Measurements from ENCODE around the gene ANKRD50. TPM values are rescaled to one million over a fixed set of nuclear protein-coding genes. Genes with fewer than 3 reads are reported as not detected.

Gene ANKRD50
- total RNA-seq, 2 experiments from 2014 or later = under 0.01 to 0.08 TPM

- no peaks in the 10 kb centered on the region for H3K79me2 ChIP-seq (ENCODE audit: insufficient read depth, low read depth, low read length)
- no peaks in the 10 kb centered on the region for H4K20me1 ChIP-seq (ENCODE audit: insufficient read depth, low read length)
- no peaks in the 10 kb centered on the region for H3K36me3 ChIP-seq (ENCODE audit: insufficient read depth, low read length)
- H3K9me3 ChIP-seq (ENCODE audit: low read length) = no peaks in the 10 kb centered on the region
- H3K4me3 ChIP-seq (ENCODE audit: low read depth, low read length, poor library complexity, severe bottlenecking) = no peak overlapping the region
- H3K9me2 ChIP-seq (ENCODE audit: insufficient read depth, low read length) = no peaks in the 10 kb centered on the region
- POLR2A ChIA-PET = interaction anchor here (0.6 kb wide), 1 partner anchor 1468 kb away, joined by 3 read pairs; no protein-coding TSS in a partner anchor
- no peak overlapping the region for H2AFZ ChIP-seq (ENCODE audit: low read length)
- H3K27ac ChIP-seq (ENCODE audit: low read depth, low read length, poor library complexity, severe bottlenecking) = no peak overlapping the region
- no peak overlapping the region for H3K4me2 ChIP-seq (ENCODE audit: low read length)
- CTCF ChIA-PET (ENCODE audit: unreplicated experiment) = no interaction called here
- no peaks in the 10 kb centered on the region for H3K4me1 ChIP-seq (ENCODE audit: insufficient read depth, low read length, poor library complexity, severe bottlenecking)
- intact Hi-C loops (cut with micrococcal nuclease; ENCODE audit: unreplicated experiment) = no loop called here
- no TSS peak for BruUV-seq (replicated peaks)
- no peak for TF ChIP-seq EZH2phosphoT487 (IDR thresholded peaks at IDR 0.05; ENCODE audit: borderline replicate concordance, low read depth, low read length)
- no peak for TF ChIP-seq CTCF (conservative IDR thresholded peaks at IDR 0.05; ENCODE audit: low read length)
- no peak for DNase-seq (ENCODE audit: low spot score)
These were observed 61.9 kb downstream of the ANKRD50 start for GRCh38 chr4:124650614-124651013.

GRCh38 chr4:124647599-124647998 is 64.9 kb downstream of the ANKRD50 start:
- ChIA-PET POLR2A (no interaction called here), CTCF (ENCODE audit: unreplicated experiment) (no interaction called here)

More at GRCh38 chr4:124647599-124647998, 64.9 kb downstream of the ANKRD50 start:
- Histone ChIP-seq H3K4me1 (ENCODE audit: insufficient read depth, low read length, poor library complexity, severe bottlenecking) (no peaks in the 10 kb centered on the region), H3K79me2 (ENCODE audit: insufficient read depth, low read depth, low read length) (no peaks in the 10 kb centered on the region), H3K4me3 (ENCODE audit: low read depth, low read length, poor library complexity, severe bottlenecking) (no peak overlapping the region), H3K9me2 (ENCODE audit: insufficient read depth, low read length) (no peaks in the 10 kb centered on the region), H3K4me2 (ENCODE audit: low read length) (no peak overlapping the region), H3K9me3 (ENCODE audit: low read length) (no peaks in the 10 kb centered on the region), H4K20me1 (ENCODE audit: insufficient read depth, low read length) (no peaks in the 10 kb centered on the region), H3K36me3 (ENCODE audit: insufficient read depth, low read length) (no peaks in the 10 kb centered on the region), H3K27ac (ENCODE audit: low read depth, low read length, poor library complexity, severe bottlenecking) (no peak overlapping the region), H2AFZ (ENCODE audit: low read length) (no peak overlapping the region)
- TF ChIP-seq EZH2phosphoT487 (IDR thresholded peaks at IDR 0.05; ENCODE audit: borderline replicate concordance, low read depth, low read length) (no peak), CTCF (conservative IDR thresholded peaks at IDR 0.05; ENCODE audit: low read length) (no peak)
- no TSS peak for BruUV-seq (replicated peaks)
- no peak for DNase-seq (ENCODE audit: low spot score)
- intact Hi-C loops (cut with micrococcal nuclease; ENCODE audit: unreplicated experiment) = no loop called here

All from OCI-LY7 (cell line).